Fibroblast of skin of right quadriceps (primary cell): ENCODE data around the gene MSANTD3.
"Not testable (repeated sequence)": the region's sequence is repeated elsewhere in the genome, so short reads cannot be mapped to it uniquely, and the experiment has no call there.

Experiments
- DNase-seq: peaks from one replicate; pipeline ENCODE4 v3.0.0-alpha.2; 2013

Gene MSANTD3

GRCh38 chr9:100426530-100427365, at the start of gene MSANTD3:
Gene MSANTD3 (plus strand): TSS chr9:100427143. CDS start chr9:100441939, 14,796 bp downstream.
- peak; percentile 75 for DNase-seq

DNA sequence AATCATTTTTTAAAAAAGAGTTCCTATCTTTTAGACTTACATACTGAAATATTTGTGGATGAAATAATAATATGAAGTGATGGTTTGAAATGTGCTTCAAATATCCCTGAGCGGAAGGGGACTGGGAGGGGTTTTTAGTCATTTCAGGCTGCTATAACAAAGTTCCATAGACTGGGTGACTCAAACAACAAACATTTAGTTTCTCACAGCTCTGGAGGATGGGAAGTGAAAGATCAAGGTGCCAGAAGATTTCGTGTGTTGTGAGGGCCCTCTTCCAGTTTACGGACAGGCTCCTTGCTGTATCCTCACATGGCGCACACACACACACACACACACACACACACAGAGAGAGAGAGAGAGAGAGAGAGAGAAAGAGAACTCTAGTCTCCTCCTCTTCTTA, 47.1 kb upstream of the MSANTD3 start:
- peak; percentile 89 for DNase-seq

GRCh38 chr9:100392989-100393388, 34.0 kb upstream of the MSANTD3 start:
- not testable (repeated sequence) for DNase-seq

DNA sequence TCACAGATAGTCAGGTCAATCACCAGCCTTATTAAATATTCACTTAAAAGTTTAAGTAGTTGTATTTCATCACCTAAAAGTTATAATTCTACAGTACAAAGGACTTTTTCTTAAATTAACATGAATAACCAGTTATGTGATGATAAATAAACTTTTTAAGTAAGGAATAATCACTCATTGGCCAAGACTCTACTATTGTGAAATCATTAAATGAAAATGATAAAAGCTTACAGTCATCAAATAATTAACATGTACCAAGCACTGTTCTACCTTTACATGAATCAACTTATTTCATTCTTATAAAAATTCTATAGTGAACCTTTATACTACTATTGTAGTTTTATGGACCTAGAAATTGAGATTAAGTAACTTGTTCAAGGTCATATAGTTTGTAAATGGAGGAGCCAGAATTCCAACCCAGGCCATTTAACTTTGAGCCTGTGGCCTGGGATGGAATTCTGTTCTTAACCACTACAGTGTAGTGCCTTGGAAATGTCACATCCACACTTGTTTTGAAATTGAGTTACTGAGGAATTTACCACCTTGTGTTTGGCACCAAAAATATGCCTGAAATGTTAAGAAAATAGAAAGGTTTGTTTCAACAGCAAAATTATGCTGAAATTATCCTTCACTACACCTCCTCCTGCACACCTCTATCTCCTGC, 32.8 kb upstream of the MSANTD3 start:
- peak; percentile 22 for DNase-seq

- DNase-seq, result peak; percentile 55
These were observed 32.1 kb upstream of the MSANTD3 start for GRCh38 chr9:100394816-100395215.

DNA sequence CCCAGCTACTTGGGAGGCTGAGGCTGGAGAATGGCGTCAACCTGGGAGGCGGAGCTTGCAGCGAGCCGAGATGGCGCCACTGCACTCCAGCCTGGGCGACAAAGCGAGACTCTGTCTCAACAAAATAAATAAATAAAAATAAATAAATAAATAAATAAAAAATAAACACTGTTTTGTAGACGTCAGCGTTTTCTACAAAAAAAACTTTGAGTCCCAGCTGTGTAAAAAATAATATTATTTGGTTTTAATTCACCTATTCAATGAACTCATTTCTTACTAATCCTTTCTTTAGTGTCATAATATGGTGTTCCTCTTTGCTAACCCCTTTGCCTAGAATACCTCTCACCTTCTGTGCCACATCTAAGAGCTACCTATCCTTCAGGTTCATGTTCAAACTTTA, 30.2 kb upstream of the MSANTD3 start:
- DNase-seq, result no peak

DNA sequence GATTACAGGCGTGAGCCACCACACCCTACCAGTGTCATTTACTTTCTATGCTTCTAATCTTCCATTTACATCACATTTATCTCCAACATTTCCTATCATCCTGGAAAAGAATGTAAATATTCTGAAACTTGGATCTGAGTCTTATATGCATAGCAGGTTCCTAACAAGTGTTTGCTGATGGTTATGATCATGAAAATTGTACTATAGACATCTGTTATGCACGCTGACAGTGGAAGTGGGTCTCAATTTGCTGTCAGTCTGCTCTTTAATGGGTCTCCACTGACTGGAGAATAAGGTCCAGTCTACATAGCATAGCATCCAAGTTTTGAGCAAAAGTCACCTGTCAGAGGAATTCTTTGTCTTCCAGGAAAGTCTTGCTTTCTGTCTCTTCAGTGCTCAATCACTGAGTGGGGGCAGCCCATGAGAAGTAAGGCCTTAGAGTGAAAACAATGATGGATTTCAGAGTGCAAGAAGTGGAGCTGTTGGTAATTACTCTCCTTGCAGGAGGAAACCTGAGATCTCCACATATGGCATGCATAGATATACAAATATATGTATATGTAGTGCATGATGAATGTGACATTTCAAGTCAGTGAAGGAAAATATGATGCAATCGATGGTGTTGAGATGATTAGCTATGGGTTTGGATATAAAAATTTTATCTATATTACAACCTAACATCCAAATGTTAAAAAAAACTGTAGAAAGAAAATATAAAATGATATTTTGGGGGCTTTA, 29.2 kb upstream of the MSANTD3 start:
- peak; percentile 15 for DNase-seq

GRCh38 chr9:100401042-100401441, 25.9 kb upstream of the MSANTD3 start:
- no peak for DNase-seq

- DNase-seq, result no peak
These were observed 20.0 kb upstream of the MSANTD3 start for GRCh38 chr9:100406962-100407361.

GRCh38 chr9:100408546-100409175, 18.3 kb upstream of the MSANTD3 start:
- no peak for DNase-seq

DNA sequence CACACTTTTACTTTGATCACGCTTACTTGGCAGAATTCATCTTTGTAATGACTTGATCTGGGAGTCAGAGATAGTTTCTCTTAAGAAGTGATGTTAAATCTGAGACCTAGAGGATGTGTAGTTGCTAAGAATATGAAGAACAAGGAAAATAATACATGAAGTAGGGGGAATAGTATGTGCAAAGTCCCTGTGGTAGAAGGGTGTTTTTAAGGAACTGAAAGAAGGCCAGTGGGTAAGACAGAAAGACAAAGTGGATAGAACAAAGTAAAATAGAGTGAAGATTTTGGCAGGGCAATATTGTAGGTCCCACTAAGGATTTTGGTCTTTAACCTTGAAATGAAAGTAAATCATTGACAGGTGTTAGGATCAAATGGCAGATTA, 17.8 kb upstream of the MSANTD3 start:
- DNase-seq, result no peak

DNA sequence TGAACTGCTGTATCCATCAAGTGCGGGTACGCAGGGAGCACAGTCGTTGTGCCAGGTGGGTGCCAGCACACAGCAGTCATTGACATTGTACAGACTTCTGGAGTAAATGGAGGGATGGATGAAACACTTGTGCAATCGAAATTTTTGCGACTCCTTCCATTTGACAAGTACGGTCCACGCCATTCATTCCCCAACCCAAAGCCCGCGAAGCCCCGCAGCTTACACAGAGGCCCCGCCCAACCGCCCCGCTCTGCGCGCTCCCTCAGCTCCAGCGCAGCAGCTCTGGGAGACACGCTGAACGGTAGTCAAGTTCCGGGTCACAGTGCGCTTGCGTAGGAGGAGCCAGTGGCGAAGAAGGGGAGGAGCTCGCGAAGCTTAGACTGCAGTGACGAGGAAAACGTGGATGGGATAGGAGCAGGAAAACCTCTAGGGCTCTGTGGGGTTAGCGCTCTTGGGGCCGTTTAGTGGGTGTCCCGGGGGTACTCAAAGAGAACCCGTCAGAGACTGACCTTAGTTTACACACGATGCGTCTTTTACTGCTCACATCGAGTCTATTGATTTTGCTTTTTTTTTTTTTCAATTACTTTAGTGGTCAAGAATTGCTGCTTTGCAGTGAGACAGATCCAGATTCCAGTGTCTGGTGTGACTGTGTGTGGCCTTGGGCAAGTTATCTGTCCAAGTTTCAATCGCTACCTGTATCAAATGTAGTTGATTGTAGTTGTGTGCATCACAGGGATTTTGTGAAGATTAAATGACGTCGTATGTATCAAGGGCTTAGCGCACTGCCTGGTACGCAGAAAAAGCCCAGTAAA, 15.3 kb upstream of the MSANTD3 start:
- peak; percentile 88 for DNase-seq

DNA sequence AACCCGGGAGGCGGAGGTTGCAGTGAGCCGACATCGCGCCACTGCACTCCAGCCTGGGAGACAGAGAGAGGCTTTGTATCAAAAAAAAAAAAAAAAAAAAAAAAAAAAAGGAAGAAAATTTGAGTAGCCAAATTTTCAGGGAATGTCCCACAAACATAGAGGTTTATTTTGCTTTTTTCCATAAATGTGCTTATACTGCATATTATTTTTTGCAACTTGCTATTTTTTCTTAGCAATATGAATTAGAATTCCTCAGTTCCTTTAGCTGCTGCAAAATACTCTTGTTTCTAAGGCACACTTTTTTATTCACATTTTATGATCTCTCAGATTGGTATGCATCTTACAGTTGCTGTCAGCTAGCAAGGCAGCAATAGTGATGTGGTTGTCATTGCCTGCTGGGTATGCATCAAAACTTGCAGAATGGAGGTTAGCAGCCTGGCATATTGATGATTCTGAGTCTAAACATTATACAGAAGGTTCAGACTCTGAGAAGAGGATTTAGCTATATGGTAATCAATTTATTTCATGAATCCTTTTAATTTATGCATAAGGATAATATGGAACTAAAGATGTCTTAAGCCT, 13.0 kb upstream of the MSANTD3 start:
- no peak for DNase-seq

DNA sequence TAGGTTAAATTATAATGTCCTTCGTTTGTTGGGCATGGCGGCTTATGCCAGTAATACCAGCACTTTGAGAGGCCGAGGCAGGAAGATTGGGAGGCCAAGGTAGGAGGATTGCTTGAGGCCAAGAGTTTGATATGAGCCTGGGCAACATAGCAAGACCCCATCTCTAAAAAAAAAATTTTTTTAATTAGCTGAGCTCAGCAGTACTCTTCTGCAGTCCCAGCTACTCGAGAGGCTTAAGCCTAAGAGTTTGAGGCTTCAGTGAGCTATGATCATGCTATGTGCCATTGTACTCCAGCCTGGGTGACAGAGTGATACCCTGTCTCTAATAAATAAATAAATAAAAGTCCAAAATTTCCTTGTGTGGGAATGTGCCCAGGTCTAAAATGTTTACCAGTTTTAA, 9.1 kb upstream of the MSANTD3 start:
- no peak for DNase-seq

- DNase-seq, result no peak
These were observed 7.8 kb upstream of the MSANTD3 start for GRCh38 chr9:100419166-100419565.

GRCh38 chr9:100421116-100421515, 5.8 kb upstream of the MSANTD3 start:
- not testable (repeated sequence) for DNase-seq

DNA sequence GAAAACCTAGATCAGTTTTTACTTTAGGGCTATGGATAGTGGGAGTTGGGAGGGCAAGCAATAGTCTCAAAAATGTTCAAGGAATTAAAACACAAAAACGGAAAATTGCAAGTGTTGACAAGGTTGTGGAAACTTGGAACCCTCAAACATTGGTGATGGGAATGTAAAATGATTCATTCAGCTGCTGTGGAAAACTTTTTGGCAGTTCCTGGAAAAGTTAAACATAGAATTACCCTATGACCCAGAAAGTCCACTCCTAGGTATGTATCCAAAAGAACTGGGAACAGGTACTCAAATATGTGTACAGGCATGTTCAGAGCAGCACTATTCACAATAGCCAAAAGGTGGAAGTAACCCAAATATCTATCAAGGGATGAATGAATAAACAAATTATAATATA, 1.2 kb upstream of the MSANTD3 start:
- DNase-seq, result peak; percentile 14

- no peak for DNase-seq
These were observed 784 bp upstream of the MSANTD3 start for GRCh38 chr9:100426189-100426529.

DNA sequence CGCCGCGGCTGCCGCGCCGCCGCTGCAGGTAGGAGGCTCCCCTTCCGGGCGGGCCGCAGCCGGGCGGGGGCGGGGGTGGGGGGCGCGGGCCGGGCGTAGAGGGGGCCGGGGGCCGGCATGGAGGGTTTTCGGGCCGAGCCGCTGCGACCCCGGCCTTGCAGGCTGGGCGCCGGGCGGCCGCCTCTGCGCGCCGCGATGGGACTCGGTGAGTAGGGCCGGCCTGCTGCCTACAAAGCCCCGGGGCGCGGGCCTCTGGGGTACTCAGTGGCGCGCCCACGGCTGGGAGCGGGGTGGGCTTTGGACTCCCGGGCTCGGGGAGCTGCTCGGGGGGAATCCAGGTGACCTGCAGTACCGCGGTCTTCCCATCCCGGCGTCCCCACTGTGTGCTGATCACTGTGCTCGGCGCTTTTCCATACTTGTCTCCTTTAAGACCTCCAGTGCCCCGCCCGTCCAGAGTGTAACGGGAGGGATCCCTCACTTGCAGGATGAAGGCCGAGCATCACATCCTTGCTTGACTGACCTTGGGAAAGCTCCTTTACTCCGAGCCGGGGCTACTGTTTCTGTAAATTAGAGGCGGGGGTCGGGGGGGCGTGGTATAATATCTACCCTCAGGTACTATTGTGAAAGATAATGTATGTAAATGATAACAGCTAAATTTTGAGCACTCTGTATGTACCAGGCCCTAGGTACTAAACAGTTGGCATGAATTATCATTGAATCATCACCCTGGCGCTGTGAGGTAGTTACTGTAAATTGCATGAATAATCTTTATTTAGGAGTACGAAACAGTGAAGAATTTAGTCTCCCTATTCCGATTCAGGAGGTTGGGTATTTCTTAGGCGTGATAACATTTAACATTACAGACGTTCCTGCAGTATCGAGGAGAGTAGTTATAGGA, 672 bp downstream of the MSANTD3 start:
- peak; percentile 74 for DNase-seq

DNA sequence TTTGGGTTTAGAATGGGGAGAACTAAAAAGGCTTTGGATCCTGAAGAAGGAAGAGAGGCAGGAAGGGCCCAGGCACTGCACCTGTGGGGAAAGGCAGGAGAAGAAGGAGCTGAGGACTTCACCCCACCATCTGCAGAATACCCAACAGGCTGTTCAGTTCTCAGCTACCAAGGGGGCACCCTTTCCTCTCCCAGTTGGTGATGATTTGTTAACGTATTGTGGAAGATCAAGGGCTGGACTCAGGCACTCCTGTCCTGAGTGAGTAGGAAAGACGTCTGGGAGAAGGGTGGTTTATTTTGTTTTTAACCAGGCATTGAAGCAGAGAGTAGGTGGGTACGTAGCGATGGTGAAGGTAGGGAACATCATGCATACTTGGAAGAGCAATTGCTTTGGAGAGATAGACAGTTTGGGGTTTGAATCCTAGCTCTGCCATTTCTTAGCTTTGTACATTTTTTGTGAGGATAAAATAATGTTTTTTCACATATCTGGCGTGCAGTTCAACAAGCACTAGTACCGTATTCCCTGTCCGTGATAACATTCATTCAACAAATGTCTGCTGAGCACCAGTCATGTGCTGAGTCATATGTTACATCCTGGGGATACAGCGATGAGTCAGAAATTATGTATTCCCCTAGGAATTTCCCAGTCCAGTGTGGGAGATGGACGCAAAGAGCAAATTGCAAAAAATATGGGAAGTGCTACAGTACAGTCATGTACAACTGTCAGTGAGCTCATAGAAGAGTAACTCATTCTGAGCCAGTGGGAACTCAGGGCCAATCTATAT, 2.1 kb downstream of the MSANTD3 start:
- peak; percentile 99 for DNase-seq
